T follicular helper cell (primary cell): ENCODE data around the gene R3HDM4.

ENCODE experiments used
- DNase-seq: peaks from one replicate; pipeline ENCODE4 v3.0.0-alpha.2; 2020; ENCODE audit warnings: low read depth

R3HDM4 gene

DNA sequence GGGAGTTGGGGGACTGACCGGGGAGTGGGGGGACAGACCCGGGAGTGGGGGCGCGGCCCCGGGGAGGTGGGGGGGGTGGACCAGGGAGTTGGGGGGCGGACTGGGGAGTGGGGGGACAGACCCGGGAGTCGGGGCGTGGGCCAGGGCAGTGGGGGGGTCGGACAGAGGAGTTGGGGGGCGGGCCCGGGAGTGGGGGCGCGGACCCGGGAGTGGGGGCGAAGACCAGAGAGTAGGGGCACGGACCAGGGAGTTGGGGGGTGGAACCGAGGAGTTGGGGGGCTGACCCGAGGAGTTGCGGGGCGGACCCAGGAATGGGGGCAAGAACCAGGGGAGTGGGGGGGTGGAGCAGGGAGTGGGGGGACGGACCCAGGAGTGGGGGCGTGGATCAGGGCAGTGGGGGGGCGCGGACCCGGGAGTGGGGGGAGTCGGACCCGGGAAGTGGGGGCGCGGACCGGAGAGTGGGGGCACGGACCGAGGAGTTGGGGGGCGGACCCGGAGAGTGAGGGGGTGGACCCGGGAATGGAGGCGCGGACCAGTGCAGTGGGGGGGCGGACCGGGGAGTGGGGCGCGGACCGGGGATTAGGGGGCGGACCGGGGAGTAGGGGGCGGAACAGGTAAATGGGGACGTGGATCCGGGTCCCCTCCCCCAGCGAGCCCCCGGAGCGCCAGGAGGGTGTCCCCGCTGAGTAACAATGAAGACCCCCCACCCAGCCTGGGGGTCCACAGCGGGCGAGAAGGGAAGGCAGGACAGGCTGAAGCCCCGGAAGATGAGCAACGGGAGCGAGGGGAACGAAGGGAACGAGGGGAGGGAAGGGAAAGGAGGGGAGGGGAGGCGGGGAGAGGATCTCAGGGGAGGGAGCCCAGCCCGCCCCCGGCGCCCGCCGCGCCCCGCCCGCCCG lies 589 bp downstream of the R3HDM4 start:
- no peak for DNase-seq

GRCh38 chr19:911197-912033 lies 1.6 kb downstream of the R3HDM4 start:
- no peak for DNase-seq

DNA sequence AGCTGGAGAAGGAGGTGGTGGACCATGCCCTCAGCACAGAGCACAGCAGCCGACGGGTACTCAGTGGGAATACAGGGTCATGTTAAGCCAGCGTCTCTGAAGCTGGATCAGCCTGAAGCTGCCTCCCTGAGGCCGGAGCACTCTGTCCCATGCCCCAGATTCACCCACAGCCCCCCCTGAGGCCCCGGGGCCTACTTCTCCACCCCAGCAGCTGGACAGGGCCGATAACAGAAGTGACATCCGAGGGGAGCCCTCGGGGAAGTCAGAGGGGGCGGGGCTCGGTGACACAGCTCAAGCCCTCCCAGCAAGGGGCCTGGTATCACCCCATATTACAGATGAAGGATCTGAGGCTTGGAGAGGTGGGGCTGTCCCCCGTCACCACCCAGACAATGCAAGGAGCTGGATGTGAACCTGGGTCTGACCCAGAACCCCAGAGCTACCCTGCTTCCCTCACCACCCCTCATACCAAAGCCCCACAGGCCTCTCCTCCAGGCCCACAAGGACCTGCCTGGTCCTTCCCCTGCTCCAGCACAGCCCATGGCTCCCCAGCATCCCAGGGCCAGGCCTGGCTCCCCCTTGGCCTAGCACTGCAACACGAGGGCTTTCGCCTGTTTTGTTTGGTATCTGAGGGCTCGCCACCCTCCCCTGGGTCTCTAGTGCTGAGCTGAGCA lies 5.7 kb downstream of the R3HDM4 start:
- DNase-seq: no peak

DNA sequence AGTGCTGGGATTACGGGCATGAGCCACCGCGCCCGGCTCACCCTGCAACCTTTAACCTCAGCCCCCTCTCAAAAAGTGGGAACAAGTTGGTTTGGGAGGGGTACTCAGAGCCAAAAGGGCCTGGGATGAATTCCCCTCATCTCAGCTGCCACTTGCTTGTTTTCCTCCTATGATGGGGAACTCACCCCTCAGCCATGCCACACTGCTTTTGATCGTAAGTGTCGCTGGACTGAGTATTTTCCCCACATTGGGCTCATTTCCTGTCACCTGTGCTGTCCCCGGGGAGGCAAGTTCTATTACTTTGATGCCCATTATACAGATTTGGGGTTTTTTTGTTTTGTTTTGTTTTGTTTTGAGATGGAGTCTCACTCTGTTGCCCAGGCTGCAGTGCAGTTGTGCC lies 6.5 kb downstream of the R3HDM4 start:
- no peak for DNase-seq

DNA sequence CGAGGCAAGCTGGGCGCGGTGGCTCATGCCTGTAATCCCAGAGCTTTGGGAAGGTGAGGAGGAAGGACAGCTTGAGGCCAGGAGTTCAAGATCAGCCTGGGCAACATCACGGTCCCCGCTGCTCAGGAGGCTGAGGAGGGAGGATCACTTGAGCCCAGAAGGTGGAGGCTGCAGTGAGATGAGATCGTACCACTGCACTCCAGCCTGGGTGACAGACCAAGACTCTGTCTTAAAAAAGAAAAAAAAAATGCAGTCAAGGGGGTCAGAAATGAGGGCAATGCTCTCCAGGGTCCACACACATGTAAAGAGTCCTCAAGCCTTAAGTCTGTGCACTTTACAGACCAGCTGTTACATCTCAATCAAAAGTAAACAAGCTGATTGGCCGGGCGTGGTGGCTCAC lies 8.5 kb downstream of the R3HDM4 start:
- DNase-seq: no peak

DNA sequence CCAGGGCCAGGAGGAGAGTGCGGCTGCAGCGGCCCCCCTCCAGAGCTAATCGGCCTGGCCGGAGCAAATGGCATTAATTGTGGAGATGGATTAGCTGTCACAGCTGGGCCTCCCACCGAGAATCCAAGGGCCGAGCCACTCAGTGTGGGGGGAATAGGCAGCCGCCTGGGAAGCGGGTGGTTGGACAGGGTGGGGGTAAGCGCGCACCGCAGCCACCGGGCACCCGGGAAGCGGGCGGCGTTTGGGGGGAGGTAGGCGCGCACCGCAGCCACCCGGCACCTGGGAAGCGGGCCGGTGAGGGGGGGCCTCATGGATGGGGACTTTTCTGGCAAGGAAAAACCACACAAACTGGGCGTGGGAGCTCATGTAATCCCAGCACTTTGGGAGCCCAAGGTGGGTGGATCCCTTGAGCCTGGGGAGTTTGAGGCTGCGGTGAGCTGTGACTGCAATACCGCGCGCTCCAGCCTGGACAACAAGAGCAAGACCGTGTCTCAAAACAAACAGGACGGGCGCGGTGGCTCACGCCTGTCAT lies 9.7 kb downstream of the R3HDM4 start:
- no peak for DNase-seq

DNA sequence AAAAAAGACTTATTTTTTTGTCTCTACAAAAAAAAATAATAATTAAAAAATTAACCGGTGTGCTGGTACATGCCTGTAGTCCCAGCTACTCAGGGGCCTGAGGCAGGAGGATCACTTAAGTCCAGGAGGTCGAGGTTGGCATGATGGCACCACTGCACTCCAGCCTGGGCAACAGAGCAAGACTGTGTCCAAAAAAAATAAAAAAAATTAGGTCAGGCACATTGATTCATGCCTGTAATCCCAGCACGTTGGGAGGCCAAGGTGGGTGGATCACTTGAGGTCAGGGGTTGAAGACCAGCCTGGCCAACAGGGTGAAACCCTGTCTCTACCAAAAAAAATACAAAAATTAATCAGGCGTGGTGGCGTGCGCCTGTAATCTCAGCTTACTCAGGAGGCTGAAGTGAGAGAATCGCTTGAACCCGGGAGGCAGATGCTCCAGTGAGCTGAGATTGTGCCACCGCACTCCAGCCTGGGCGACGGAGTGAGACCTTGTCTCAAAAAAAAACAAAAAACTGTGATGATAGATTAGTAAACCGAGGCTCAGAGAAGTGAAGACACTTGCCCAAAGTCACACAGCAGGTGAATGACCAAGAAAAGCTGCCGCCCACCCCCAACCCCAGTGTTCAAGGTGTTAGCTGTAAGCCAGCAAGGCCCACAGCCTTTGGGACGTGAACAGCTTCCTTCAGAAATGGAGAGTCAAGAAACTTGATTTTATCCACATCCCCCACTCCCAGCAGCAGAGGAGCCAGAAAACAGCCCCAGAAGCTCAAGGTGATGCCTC lies 10.4 kb downstream of the R3HDM4 start:
- no peak for DNase-seq

DNA sequence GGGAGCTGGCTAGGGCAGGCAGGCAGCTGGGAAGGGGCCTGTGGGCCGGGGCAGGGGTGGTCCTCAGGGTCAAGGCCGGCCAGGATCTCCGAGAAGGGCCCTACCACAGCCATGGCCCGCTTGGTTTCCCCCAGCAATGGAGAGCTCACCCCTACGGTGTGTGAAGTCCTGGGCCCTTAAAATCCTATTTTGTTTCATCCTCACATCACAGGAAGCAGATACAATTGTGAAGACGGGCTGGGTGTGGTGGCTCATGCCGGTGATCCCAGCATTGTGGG lies 11.0 kb downstream of the R3HDM4 start:
- no peak for DNase-seq

DNA sequence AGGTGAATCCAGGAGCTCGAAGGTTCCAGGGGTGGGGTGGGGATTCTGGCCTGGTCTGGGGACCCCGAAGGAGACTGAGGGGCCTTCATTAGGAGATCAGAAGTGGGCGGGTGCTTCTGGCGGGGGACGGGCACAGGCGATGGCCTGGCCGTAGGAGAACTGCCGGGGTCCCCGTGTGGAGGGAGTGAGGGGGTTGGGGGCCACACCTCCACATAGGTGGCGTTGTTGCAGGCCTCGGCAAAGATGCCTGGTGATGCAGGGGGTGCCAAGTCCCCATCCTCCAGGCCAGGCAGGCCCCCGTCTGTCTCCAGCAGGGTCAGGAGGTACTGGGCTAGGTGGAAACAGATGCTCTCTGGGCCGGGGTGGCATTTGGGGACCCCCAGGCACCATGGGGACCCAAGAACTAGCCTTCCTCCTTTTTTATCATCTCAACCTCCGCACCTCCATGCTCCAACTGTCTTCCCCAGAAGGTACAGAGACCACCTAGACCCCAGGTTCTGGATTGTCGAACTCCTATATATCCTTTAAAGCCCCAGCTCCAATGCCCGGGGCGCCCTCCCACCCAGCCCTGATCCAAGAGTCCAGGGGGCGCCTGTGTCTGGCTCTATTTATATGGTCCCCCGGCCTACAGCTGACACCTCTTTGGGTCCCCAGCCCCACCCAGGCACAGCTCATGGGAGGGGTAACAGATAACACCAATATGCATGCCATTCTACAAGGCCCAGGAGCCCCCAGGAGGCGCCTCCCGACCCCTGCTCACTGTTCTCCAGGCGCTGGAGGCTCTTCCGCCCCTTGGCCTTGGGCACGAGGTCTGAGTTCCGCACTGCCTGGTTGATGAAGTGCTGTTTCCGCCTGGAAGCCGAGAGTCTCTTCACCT lies 11.6 kb downstream of the R3HDM4 start:
- DNase-seq: no peak

- DNase-seq: no peak
Measured at GRCh38 chr19:900302-901111, 12.5 kb downstream of the R3HDM4 start.

GRCh38 chr19:900043-900301 lies 13.0 kb downstream of the R3HDM4 start:
- DNase-seq: no peak

DNA sequence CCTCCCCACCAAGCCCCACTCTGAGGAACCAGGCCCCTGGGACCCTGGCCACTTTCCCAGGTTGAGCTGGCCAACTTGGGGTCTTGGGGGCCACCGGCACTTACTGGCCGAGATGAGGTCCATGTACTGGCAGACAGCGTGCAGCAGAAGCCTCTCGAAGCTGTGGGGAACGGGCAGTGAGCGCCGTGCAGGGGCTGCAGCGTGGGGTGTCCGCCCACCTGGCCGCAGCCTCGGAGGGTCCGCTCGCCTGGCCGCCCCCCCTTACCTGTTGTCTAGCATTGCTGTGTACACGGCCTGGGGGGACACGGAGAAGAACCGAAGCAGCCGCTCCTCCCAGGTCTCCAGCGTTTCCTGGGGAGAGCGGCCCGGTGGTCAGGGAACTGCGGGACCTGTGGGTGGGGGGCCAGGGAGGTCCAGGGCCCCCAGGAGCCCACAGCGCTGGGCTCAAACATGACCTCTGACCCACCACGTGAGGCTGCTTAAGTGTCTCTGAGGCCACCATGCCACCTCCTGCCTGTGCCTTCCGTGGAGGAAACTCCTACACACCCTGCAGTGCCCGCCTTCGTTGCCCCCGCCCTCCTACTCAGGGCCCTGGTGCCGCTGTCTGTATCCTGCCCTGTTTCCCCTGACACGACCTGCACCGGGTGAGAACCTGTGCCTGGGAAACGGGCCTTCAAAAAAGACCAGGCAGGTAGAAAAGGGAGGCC lies 13.5 kb downstream of the R3HDM4 start:
- no peak for DNase-seq

- DNase-seq: no peak
Measured at GRCh38 chr19:898663-899062, 14.4 kb downstream of the R3HDM4 start.

DNA sequence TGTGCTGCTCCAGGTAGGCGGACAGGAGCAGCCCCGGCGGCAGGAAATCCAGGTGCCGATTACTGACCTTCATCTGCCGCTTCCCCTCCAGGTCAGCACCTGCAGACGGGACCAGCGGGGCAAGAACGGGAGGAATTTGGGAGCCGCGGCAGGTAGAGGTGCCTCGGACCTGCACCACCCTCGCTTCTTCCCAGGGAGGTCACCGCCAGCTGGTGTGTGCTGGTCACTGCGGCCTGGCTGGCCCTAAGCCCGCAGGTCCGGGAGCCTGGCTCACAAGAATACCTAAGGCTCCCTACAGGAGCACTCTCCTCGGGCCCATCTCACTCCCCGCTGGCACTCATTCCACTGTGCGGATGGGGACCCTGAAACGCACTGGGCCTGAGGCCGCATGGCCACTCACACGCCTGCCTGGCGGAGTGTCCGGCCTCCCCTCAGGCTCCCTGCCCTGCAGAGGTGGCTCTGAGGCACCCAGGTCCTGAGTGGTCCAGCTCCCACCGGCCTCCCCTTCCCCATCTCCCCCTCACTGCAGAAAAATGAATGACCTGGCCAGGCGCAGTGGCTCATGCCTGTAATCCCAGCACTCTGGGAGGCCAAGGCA lies 15.5 kb downstream of the R3HDM4 start:
- DNase-seq: no peak

- DNase-seq: no peak
Measured at GRCh38 chr19:896999-897398, 16.0 kb downstream of the R3HDM4 start.

DNA sequence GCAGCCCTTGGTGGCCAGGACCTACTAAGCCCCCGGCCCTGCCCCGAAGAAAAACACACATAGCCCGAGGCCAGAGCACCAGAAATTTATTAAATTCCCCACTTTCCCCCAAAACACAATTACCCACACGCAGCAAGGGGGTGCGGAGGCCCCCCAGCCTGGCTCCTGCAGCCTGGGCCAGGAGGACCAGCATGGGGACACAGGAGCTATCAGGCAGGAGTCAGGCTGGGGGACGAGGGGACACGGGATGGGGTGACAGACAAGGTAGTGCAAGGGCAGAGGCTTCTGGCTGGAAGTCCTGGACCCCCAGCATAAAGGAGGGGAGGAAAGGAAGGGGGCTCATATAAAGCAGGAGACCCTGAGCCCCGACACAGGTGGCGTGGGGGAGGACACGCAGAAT lies 16.6 kb downstream of the R3HDM4 start:
- no peak for DNase-seq

DNA sequence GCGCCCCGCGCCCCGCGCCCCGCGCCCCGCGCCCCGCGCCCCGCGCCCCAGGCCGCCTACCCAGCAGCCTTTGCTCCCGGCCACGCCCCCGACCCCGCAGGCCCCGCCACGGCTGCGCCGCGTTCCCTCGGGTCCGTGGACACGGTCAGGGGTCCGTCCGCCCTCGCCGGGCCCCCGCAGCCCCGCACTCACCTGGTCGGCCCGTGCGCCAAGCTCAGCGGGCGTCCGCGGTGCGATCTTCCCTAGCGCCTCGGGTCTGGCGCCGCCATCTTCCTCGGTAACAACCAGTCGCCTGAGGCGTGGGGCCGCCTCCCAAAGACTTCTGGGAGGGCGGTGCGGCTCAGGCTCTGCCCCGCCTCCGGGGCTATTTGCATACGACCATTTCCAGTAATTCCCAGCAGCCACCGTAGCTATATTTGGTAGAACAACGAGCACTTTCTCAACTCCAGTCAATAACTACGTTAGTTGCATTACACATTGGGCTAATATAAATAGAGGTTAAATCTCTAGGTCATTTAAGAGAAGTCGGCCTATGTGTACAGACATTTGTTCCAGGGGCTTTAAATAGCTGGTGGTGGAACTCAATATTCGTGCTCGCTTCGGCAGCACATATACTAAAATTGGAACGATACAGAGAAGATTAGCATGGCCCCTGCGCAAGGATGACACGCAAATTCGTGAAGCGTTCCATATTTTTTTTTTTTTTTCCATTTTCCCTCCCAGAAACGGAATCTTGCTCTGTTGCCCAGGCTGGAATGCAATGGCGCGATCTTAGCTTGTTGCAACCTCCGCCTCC lies 19.9 kb downstream of the R3HDM4 start, which contains the start of the genes MED16 and RNU6-9:
MED16 (minus strand) TSS at position 294 of the 796 bp plus-strand sequence. CDS start 2,056 bp downstream, outside the sequence.
RNU6-9 (plus strand) TSS at position 591 of the 796 bp plus-strand sequence.
- DNase-seq: peak; percentile 88
